Measurements from ENCODE around the gene P2RX4.

Gene P2RX4

DNA sequence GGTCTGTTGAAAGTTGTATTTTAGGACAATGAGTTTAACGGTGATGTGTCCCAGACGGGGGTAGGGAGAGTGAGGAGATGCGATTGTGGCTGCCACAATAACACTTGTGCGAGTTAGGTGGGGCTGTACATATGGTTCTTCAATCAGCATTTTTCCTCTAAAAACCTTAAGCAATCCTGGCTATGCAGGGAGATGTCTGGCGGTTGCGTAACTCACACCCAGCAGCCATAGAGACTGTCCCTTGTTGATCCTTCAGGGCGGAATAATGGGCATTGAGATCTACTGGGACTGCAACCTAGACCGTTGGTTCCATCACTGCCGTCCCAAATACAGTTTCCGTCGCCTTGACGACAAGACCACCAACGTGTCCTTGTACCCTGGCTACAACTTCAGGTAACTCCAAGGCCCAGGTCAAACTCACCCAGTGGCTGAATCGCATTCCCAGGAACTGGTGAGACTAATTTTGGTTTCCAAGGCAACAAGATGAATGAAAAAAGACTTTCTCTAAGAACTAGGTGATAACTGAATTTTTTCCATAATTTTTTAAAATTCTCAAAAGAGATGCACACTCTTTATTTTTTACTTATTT is 42.6 kb upstream of the P2RX4 start:
- H3K9me3 ChIP-seq = no peaks in the 10 kb centered on the region
- no peaks in the 10 kb centered on the region for H3K27me3 ChIP-seq
- no peak overlapping the region for H3K27ac ChIP-seq
- no peaks in the 10 kb centered on the region for H3K4me1 ChIP-seq (ENCODE audit: control insufficient read depth in 1 of 2, insufficient read depth in 1 of 2, low read depth in 1 of 2, low read length in 1 of 2)
- TF ChIP-seq, protein P1, sequence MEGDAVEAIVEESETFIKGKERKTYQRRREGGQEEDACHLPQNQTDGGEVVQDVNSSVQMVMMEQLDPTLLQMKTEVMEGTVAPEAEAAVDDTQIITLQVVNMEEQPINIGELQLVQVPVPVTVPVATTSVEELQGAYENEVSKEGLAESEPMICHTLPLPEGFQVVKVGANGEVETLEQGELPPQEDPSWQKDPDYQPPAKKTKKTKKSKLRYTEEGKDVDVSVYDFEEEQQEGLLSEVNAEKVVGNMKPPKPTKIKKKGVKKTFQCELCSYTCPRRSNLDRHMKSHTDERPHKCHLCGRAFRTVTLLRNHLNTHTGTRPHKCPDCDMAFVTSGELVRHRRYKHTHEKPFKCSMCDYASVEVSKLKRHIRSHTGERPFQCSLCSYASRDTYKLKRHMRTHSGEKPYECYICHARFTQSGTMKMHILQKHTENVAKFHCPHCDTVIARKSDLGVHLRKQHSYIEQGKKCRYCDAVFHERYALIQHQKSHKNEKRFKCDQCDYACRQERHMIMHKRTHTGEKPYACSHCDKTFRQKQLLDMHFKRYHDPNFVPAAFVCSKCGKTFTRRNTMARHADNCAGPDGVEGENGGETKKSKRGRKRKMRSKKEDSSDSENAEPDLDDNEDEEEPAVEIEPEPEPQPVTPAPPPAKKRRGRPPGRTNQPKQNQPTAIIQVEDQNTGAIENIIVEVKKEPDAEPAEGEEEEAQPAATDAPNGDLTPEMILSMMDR (IDR thresholded peaks at IDR 0.05) = no peak
- H3K36me3 ChIP-seq = no peaks in the 10 kb centered on the region
- H3K4me3 ChIP-seq (ENCODE audit: low read depth in 1 of 2, low read length in 1 of 2) = no peak overlapping the region

GRCh38 chr12:121167951-121168350 is 42.0 kb upstream of the P2RX4 start:
- H3K9me3 ChIP-seq = no peaks in the 10 kb centered on the region
- no peaks in the 10 kb centered on the region for H3K36me3 ChIP-seq
- no peaks in the 10 kb centered on the region for H3K27me3 ChIP-seq
- no peaks in the 10 kb centered on the region for H3K4me1 ChIP-seq (ENCODE audit: control insufficient read depth in 1 of 2, insufficient read depth in 1 of 2, low read depth in 1 of 2, low read length in 1 of 2)
- no peak overlapping the region for H3K4me3 ChIP-seq (ENCODE audit: low read depth in 1 of 2, low read length in 1 of 2)
- H3K27ac ChIP-seq = no peak overlapping the region
- TF ChIP-seq, protein P1 (IDR thresholded peaks at IDR 0.05) = no peak

DNA sequence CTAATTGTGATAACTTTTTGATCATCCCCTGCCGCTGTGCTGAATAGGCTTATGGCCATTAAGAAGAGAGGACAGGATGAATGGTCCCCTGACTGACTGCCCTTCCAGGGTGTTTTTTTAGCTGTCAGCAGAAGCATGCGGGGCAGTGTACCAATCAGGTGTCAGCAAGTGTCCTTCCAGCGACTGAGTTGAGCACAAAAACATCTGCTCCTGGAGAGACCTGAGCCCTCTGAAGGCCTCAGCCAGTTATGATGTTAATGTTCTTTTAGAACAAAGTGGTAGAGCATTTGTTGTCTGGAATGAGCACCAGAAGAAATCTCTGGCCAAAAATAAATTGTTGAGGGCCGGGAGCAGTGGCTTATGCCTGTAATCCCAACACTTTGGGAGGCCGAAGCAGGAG is 39.8 kb upstream of the P2RX4 start:
- TF ChIP-seq, protein P1 (IDR thresholded peaks at IDR 0.05) = no peak
- no peaks in the 10 kb centered on the region for H3K36me3 ChIP-seq

GRCh38 chr12:121170611-121171260 is 39.2 kb upstream of the P2RX4 start:
- TF ChIP-seq, protein P1 (IDR thresholded peaks at IDR 0.05) = no peak
- H3K9me3 ChIP-seq = no peaks in the 10 kb centered on the region
- no peaks in the 10 kb centered on the region for H3K27me3 ChIP-seq
- H3K4me3 ChIP-seq (ENCODE audit: low read depth in 1 of 2, low read length in 1 of 2) = no peak overlapping the region
- H3K4me1 ChIP-seq (ENCODE audit: control insufficient read depth in 1 of 2, insufficient read depth in 1 of 2, low read depth in 1 of 2, low read length in 1 of 2) = no peaks in the 10 kb centered on the region
- no peak overlapping the region for H3K27ac ChIP-seq
- no peaks in the 10 kb centered on the region for H3K36me3 ChIP-seq

More for the DNA sequence above, 39.8 kb upstream of the P2RX4 start:
- Histone ChIP-seq H3K9me3 (no peaks in the 10 kb centered on the region), H3K27ac (no peak overlapping the region), H3K4me1 (ENCODE audit: control insufficient read depth in 1 of 2, insufficient read depth in 1 of 2, low read depth in 1 of 2, low read length in 1 of 2) (no peaks in the 10 kb centered on the region), H3K4me3 (ENCODE audit: low read depth in 1 of 2, low read length in 1 of 2) (no peak overlapping the region), H3K27me3 (no peaks in the 10 kb centered on the region)

DNA sequence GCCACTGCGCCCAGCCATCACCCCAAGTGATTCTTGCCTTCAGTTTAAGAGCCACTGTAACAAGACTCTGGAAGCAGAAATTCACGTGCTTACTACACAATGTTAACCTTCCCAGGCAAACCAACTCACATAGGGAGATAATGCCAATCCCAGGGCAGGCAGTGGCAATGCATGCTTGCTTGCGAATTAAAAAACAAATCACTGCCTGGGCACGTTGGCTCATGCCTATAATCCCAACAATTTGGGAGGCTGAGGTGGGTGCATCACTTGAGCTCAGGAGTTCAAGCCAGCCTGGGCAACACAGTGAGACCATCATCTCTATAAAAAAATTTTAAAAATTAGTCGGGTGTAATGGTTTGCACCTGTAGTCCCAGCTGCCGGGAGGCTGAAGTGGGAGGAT is 37.8 kb upstream of the P2RX4 start:
- no peaks in the 10 kb centered on the region for H3K4me1 ChIP-seq (ENCODE audit: control insufficient read depth in 1 of 2, insufficient read depth in 1 of 2, low read depth in 1 of 2, low read length in 1 of 2)
- H3K9me3 ChIP-seq = no peaks in the 10 kb centered on the region
- no peaks in the 10 kb centered on the region for H3K27me3 ChIP-seq
- no peak overlapping the region for H3K27ac ChIP-seq
- no peaks in the 10 kb centered on the region for H3K36me3 ChIP-seq
- no peak overlapping the region for H3K4me3 ChIP-seq (ENCODE audit: low read depth in 1 of 2, low read length in 1 of 2)
- TF ChIP-seq, protein P1 (IDR thresholded peaks at IDR 0.05) = no peak
